T-cell (primary cell): ENCODE measurements around the gene FECH. TPM values are rescaled to one million over a fixed set of nuclear protein-coding genes. Genes with fewer than 3 reads are reported as not detected.

Experiments
- ATAC-seq, 4 experiments: fragments of 200-7000 bp in 3 of 4; fragments of 150-1000 bp in 1 of 4; cut with Tn5 transposase; replicated peaks in 1 of 4; 1 replicate in 3 of 4; 2 replicates in 1 of 4; pipeline ENCODE4 v1.10.0; 2021; ENCODE audit warnings: moderate library complexity in 3 of 4, mild to moderate bottlenecking in 2 of 4, moderate number of reproducible peaks in 1 of 4
- CTCF ChIA-PET, 2 donors: fragments of 300-600 bp; sonication (Branson Sonifier 250); formaldehyde crosslinking; loops; one replicate each; lab custom pipeline; 2022; ENCODE audit warnings: antibody characterized with exemption in 2 of 2; lab: Charles Lee
- POLR2A ChIA-PET, 2 donors: fragments of 300-600 bp; sonication (Branson Sonifier 250); formaldehyde crosslinking; loops; one replicate each; lab custom pipeline; 2022; ENCODE audit warnings: antibody characterized with exemption in 2 of 2; lab: Charles Lee
- DNase-seq, 35 experiments: peaks; one replicate each; pipeline versions ENCODE4 v3.0.0 to v3.0.0-alpha.2; 2013 to 2023
- H3K27ac ChIP-seq: one replicate; pipeline ENCODE4 v1.5.1; 2013; ENCODE audit warnings: low read length
- H3K27me3 ChIP-seq, 2 experiments: replicated peaks in 1 of 2; 1 replicate in 1 of 2; 2 replicates in 1 of 2; pipeline versions ENCODE4 v1.6.1 to v1.7.0; 2013; ENCODE audit warnings: low read length in 1 of 2, mixed read lengths in 1 of 2; ENCODE audit not compliant: control insufficient read depth in 2 of 2, insufficient read depth in 2 of 2; ENCODE audit errors: extremely low read depth in 1 of 2
- H3K36me3 ChIP-seq, 2 donors: 1 replicate in 1 of 2; 2 replicates in 1 of 2; pipeline versions ENCODE4 v1.6.1 to v1.7.0; 2013; ENCODE audit warnings: low read length in 1 of 2; ENCODE audit not compliant: control insufficient read depth in 2 of 2, insufficient read depth in 1 of 2; ENCODE audit errors: extremely low read depth in 1 of 2
- H3K4me1 ChIP-seq, 2 experiments: 1 replicate in 1 of 2; 2 replicates in 1 of 2; pipeline versions ENCODE4 v1.6.1 to v1.7.0; 2013; ENCODE audit warnings: low read length in 2 of 2, mixed read lengths in 1 of 2; ENCODE audit not compliant: insufficient read depth in 2 of 2, control insufficient read depth in 1 of 2; ENCODE audit errors: extremely low read depth in 1 of 2
- H3K4me3 ChIP-seq, 2 donors: 1 replicate in 1 of 2; 2 replicates in 1 of 2; pipeline versions ENCODE4 v1.5.1 to v1.7.0; 2013; ENCODE audit warnings: mild to moderate bottlenecking in 2 of 2, low read length in 1 of 2, moderate library complexity in 1 of 2; ENCODE audit not compliant: control insufficient read depth in 1 of 2; ENCODE audit errors: extremely low read depth in 1 of 2
- H3K9me3 ChIP-seq: 2 replicates; pipeline ENCODE4 v1.7.0; 2013
- H3K27ac Mint-ChIP-seq, 2 donors: one replicate each; pipeline ENCODE4 v1.8.0; 2020 to 2021; ENCODE audit warnings: mild to moderate bottlenecking in 2 of 2, mixed read lengths in 2 of 2
- H3K27me3 Mint-ChIP-seq, 2 donors: one replicate each; pipeline ENCODE4 v1.8.0; 2021 to 2022; ENCODE audit warnings: mixed read lengths in 2 of 2
- H3K36me3 Mint-ChIP-seq: one replicate; pipeline ENCODE4 v1.8.0; 2021; ENCODE audit warnings: mixed read lengths
- H3K4me1 Mint-ChIP-seq, 3 donors: one replicate each; pipeline ENCODE4 v1.8.0; 2020 to 2022; ENCODE audit warnings: mixed read lengths in 3 of 3, mild to moderate bottlenecking in 1 of 3
- H3K4me3 Mint-ChIP-seq, 3 donors: one replicate each; pipeline ENCODE4 v1.8.0; 2020 to 2022; ENCODE audit warnings: mild to moderate bottlenecking in 3 of 3, mixed read lengths in 3 of 3, moderate library complexity in 3 of 3
- H3K9me3 Mint-ChIP-seq, 3 donors: one replicate each; pipeline ENCODE4 v1.8.0; 2020 to 2022; ENCODE audit warnings: mixed read lengths in 3 of 3
- WGBS: methylation state at CpG from one replicate; pipeline ENCODE4 v1.1.5; 2013; ENCODE audit warnings: missing lambda C conversion rate; ENCODE audit not compliant: insufficient coverage; 5-methylcytosine and 5-hydroxymethylcytosine counted together
- total RNA-seq, 35 experiments: library from RNA in 6 of 35; stranded (reverse) in 6 of 35; fragments of 120-200 nt in 1 of 35; gene quantifications; one replicate each; pipeline versions ENCODE4 v1.2.1 to v1.2.4 and lab custom pipeline; 2013 to 2026

The FECH gene
- total RNA-seq, 5 donors from 2014 or later (not counting 1 experiment from before 2014, with no cell fraction given), result 9.6 to 16.2 (median 14.4) TPM

DNA sequence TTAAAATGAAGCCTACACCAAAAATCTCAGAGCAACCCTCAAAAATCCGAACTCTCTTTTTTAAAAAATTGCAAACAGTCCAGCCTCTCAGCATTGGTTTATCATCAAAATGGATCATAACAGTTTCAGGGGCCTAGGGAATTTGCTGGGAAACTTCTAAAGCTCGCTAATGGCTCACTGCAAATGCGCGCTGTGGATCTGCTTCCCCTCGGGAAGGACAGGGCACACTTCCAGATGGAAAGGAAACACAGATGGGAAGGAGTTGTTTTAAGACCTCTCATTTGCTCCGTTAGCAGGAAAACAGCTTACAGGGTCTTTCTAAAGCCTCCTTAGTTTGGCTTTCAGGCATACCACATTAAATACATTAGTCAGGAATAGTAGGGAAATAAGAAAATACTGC lies 27.2 kb downstream of the FECH start:
- Histone ChIP-seq H3K36me3 (peaks cover 8 to 21% of the 10 kb centered on the region in 2 donors), H3K27me3 (no peaks in the 10 kb centered on the region), H3K9me3 (no peaks in the 10 kb centered on the region), H3K4me1 (no peaks in the 10 kb centered on the region), H3K27ac (no peak overlapping the region), H3K4me3 (no peak overlapping the region)
- WGBS, result no CpG with 5 or more reads among the region's 6 CpGs
- no peaks in the 10 kb centered on the region for H3K9me3 Mint-ChIP-seq
- peaks cover 29% of the 10 kb centered on the region for H3K36me3 Mint-ChIP-seq
- no peak overlapping the region for H3K4me3 Mint-ChIP-seq
- no peak overlapping the region for H3K27ac Mint-ChIP-seq
- CTCF ChIA-PET, result interaction anchor here (0.5 to 0.6 kb wide), 3 partner anchors 109 to 835 kb away, joined by 3 to 5 read pairs (median 4); no protein-coding TSS in a partner anchor
- H3K4me1 Mint-ChIP-seq, result peaks cover 0 to 6% (median 2%) of the 10 kb centered on the region in 3 donors
- ATAC-seq (no peak), DNase-seq (no peak)
- POLR2A ChIA-PET, result no interaction called here
- no peaks in the 10 kb centered on the region for H3K27me3 Mint-ChIP-seq

DNA sequence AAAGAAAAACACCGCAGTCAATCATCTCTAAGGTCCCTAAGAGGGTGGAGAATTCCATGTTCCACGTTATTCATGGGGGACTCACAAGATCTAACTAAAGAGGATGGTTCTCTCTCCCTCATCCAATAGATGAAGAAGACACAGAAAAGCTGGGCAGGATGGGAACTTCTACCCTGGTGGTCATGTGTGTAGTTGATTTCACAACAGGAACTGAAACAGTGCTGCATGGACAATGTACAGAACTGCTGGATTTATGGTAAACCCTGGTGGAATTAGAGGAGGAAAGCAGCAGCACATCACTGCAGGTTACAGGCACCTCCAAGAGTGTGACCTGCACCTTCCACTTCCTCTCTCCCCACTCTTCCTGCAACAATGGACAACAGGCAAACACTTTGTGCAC lies 31.4 kb downstream of the FECH start:
- ATAC-seq (no peak), DNase-seq (no peak)
- H3K9me3 Mint-ChIP-seq, result no peaks in the 10 kb centered on the region
- no peak overlapping the region for H3K27ac ChIP-seq
- H3K4me3 Mint-ChIP-seq, result no peak overlapping the region
- no peaks in the 10 kb centered on the region for H3K4me1 Mint-ChIP-seq
- POLR2A ChIA-PET, result no interaction called here
- H3K36me3 ChIP-seq, result peaks cover 13 to 47% of the 10 kb centered on the region in 2 donors
- no peaks in the 10 kb centered on the region for H3K27me3 ChIP-seq
- H3K36me3 Mint-ChIP-seq, result peaks cover 40% of the 10 kb centered on the region
- H3K4me1 ChIP-seq, result no peaks in the 10 kb centered on the region
- H3K27ac Mint-ChIP-seq, result no peak overlapping the region
- no peaks in the 10 kb centered on the region for H3K27me3 Mint-ChIP-seq
- no peak overlapping the region for H3K4me3 ChIP-seq
- no CpG with 5 or more reads among the region's 2 CpGs for WGBS
- CTCF ChIA-PET, result no interaction called here
- H3K9me3 ChIP-seq, result no peaks in the 10 kb centered on the region

DNA sequence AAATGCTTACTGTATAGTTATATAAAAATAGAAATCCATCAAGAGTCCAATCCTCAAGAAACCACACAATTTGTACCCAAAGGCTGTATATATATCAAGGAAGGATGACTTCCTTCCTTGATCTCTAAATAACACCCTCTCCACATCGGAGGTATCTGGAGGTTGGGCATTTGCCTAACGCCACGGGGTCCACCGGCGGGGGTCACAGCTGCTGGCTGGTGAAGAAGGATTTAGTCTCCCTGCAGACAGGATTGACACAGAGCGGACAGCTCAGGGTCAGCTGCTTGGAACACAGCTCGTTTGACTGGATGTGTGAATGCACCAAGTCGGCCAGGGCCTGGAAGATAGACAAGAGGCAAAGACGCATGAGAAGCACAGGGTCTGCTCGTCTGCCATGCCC lies 36.0 kb downstream of the FECH start:
- WGBS, result 90% methylated on average over 4 of the region's 10 CpGs
- H3K27me3 Mint-ChIP-seq, result no peaks in the 10 kb centered on the region

DNA sequence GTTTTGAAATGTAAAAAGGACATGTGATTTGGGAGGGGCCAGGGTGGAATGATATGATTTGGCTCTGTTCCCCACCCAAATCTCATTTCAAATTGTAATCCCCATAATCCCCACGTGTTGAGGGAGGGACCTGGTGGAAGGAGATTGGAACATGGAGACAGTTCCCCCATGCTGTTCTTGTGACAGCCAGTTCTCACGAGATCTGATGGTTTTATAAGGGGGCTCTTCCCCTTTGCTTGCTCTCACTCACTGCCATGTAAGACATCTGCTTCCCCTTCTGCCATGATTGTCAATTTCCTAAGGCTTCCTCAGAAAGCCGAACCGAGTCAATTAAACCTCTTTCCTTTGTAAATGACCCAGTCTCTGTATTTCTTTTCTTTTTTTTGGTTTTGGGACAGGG lies 39.2 kb downstream of the FECH start:
- no peak overlapping the region for H3K27ac Mint-ChIP-seq

More for the DNA sequence above, 36.0 kb downstream of the FECH start:
- peaks cover 2 to 10% (median 8%) of the 10 kb centered on the region in 3 donors for H3K4me1 Mint-ChIP-seq
- H3K27me3 ChIP-seq, result no peaks in the 10 kb centered on the region
- ChIA-PET POLR2A (no interaction called here), CTCF (interaction anchor here in 1 of 2 donors (1.0 kb wide), 1 partner anchor 11 kb away, joined by 3 read pairs; no protein-coding TSS in a partner anchor)
- peaks cover 13 to 37% of the 10 kb centered on the region in 2 donors for H3K36me3 ChIP-seq
- no peak for DNase-seq
- no peak overlapping the region for H3K4me3 ChIP-seq
- no peaks in the 10 kb centered on the region for H3K4me1 ChIP-seq
- no peak overlapping the region for H3K27ac Mint-ChIP-seq
- H3K36me3 Mint-ChIP-seq, result peaks cover 42% of the 10 kb centered on the region
- no peaks in the 10 kb centered on the region for H3K9me3 Mint-ChIP-seq
- ATAC-seq, result no peak
- no peak overlapping the region for H3K27ac ChIP-seq
- no peak overlapping the region for H3K4me3 Mint-ChIP-seq
- H3K9me3 ChIP-seq, result no peaks in the 10 kb centered on the region

DNA sequence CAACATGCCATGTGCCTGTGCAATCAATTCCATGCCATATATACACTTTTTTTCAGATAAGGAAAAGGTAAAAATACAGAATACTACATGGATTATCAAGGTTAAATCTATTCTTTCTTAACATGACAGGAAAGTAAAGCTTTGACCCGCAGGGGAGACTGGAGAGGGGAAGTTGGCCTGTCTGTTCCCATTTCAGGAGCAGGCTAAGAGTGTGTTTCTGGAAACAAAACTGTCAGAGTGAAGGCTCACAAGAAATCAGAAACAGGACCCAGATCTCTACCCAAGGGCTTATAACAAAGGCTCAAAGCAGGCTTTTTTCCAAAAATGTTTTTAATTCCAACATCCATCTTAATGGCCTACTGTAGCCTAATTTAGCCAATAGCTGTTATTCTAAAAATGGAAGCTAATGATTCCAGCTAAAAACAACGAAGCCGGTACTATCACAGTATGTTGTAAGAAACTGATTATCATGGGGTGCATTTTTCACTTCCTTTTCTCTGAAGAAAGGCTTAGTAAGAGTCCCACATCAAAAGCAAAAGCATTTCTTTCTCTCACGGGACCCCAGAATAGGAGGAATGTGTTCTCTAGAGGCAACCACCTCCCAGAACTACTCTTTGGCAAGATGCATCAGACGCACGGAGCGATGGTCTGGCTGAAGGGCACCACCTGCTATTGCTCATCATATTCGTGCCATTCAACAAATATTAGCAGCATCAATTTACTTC lies 41.4 kb downstream of the FECH start:
- ChIA-PET POLR2A (no interaction called here), CTCF (no interaction called here)
- DNase-seq (no peak), ATAC-seq (no peak)
- H3K27ac ChIP-seq, result no peak overlapping the region
- Mint-ChIP-seq H3K27ac (no peak overlapping the region), H3K4me3 (no peak overlapping the region), H3K36me3 (peaks cover 14% of the 10 kb centered on the region), H3K9me3 (no peaks in the 10 kb centered on the region), H3K27me3 (no peaks in the 10 kb centered on the region), H3K4me1 (peaks cover 5 to 16% (median 15%) of the 10 kb centered on the region in 3 donors)
- H3K4me1 ChIP-seq, result no peaks in the 10 kb centered on the region
- H3K9me3 ChIP-seq, result no peaks in the 10 kb centered on the region
- no peak overlapping the region for H3K4me3 ChIP-seq
- WGBS, result 29% methylated on average over 4 of the region's 8 CpGs
- H3K36me3 ChIP-seq, result peaks cover 0 to 3% of the 10 kb centered on the region in 2 donors
- H3K27me3 ChIP-seq, result peaks cover 0 to 6% of the 10 kb centered on the region in 2 experiments

More for the DNA sequence above, 39.2 kb downstream of the FECH start:
- Histone ChIP-seq H3K27ac (no peak overlapping the region), H3K36me3 (peaks cover 0 to 13% of the 10 kb centered on the region in 2 donors), H3K9me3 (no peaks in the 10 kb centered on the region), H3K4me1 (no peaks in the 10 kb centered on the region), H3K27me3 (peaks cover 0 to 2% of the 10 kb centered on the region in 2 experiments), H3K4me3 (no peak overlapping the region)
- Mint-ChIP-seq H3K4me3 (no peak overlapping the region), H3K4me1 (peaks cover 5 to 16% (median 15%) of the 10 kb centered on the region in 3 donors), H3K9me3 (no peaks in the 10 kb centered on the region), H3K36me3 (peaks cover 24% of the 10 kb centered on the region), H3K27me3 (no peaks in the 10 kb centered on the region)
- no peak for ATAC-seq
- DNase-seq, result no peak
- CTCF ChIA-PET, result no interaction called here
- POLR2A ChIA-PET, result no interaction called here
- 88% methylated on average over 2 of the region's 4 CpGs for WGBS

DNA sequence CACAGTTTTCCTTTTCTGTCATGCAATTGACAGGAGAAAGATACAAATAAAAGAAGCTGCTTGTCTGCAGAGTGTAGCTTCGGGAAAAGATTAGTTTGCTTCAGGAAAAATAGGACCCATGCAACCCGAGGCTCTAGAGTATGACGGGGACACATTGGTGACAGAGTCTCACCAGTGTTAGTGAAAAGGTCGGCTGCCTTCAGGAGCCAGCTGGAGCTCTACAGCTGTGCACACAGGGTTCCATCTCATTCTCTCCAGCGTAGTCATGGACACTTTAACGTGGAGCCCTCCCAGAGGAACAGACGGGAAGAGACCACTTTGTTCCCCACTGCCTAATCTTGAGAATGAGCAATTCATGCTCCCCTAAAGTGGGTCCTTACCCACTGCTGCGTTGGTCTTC lies 42.9 kb downstream of the FECH start:
- Histone ChIP-seq H3K4me3 (no peak overlapping the region), H3K36me3 (no peaks in the 10 kb centered on the region), H3K27me3 (peaks cover 0 to 6% of the 10 kb centered on the region in 2 experiments), H3K27ac (no peak overlapping the region), H3K9me3 (no peaks in the 10 kb centered on the region), H3K4me1 (no peaks in the 10 kb centered on the region)
- Mint-ChIP-seq H3K9me3 (no peaks in the 10 kb centered on the region), H3K36me3 (peaks cover 7% of the 10 kb centered on the region), H3K4me3 (no peak overlapping the region), H3K4me1 (peaks cover 5 to 16% (median 15%) of the 10 kb centered on the region in 3 donors), H3K27ac (no peak overlapping the region), H3K27me3 (no peaks in the 10 kb centered on the region)
- ATAC-seq (no peak), DNase-seq (no peak)
- WGBS, result 82% methylated on average over 8 of the region's 8 CpGs
- CTCF ChIA-PET, result no interaction called here
- POLR2A ChIA-PET, result no interaction called here
